Spleen (tissue), 11 donors: ENCODE measurements around the gene SUCLA2. TPM values are rescaled to one million over a fixed set of nuclear protein-coding genes. Genes with fewer than 3 reads are reported as not detected.

ENCODE experiments used
- DNase-seq: peaks from one replicate; pipeline ENCODE4 v3.0.0-alpha.2; 2020
- H3K27ac ChIP-seq, 8 donors: fragments of 200-600 bp; sonication (generic) in 7 of 8; 1 replicate in 4 of 8; 2 replicates in 4 of 8; pipeline versions ENCODE4 v1.5.0 to v1.8.0; 2016 to 2021; ENCODE audit warnings: inconsistent platforms in 4 of 8, mild to moderate bottlenecking in 4 of 8, moderate library complexity in 1 of 8
- H3K27me3 ChIP-seq, 7 donors: fragments of 200-600 bp; sonication (generic) in 6 of 7; replicated peaks in 1 of 7; 1 replicate in 4 of 7; 2 replicates in 3 of 7; pipeline versions ENCODE4 v1.5.0 to v1.8.0; 2016 to 2021; ENCODE audit warnings: inconsistent platforms in 3 of 7, mild to moderate bottlenecking in 1 of 7
- H3K36me3 ChIP-seq, 6 donors: fragments of 200-600 bp; sonication (generic) in 5 of 6; 1 replicate in 4 of 6; 2 replicates in 2 of 6; pipeline versions ENCODE4 v1.5.0 to v1.8.0; 2016 to 2021; ENCODE audit warnings: inconsistent platforms in 2 of 6
- H3K4me1 ChIP-seq, 6 donors: fragments of 200-600 bp; sonication (generic) in 5 of 6; 1 replicate in 3 of 6; 2 replicates in 3 of 6; pipeline versions ENCODE4 v1.5.0 to v1.8.0; 2016 to 2021; ENCODE audit warnings: inconsistent platforms in 3 of 6
- H3K4me3 ChIP-seq, 8 donors: fragments of 200-600 bp; sonication (generic) in 7 of 8; 1 replicate in 4 of 8; 2 replicates in 4 of 8; pipeline versions ENCODE4 v1.5.0 to v1.8.0; 2016 to 2021; ENCODE audit warnings: inconsistent platforms in 4 of 8, mild to moderate bottlenecking in 4 of 8, moderate library complexity in 2 of 8
- H3K9me3 ChIP-seq, 8 donors: fragments of 200-600 bp; sonication (generic) in 7 of 8; 1 replicate in 4 of 8; 2 replicates in 4 of 8; pipeline versions ENCODE4 v1.5.0 to v1.8.0; 2016 to 2021; ENCODE audit warnings: inconsistent platforms in 4 of 8
- CTCF ChIP-seq, 11 experiments: fragments of 200-600 bp in 7 of 11; fragments of 450-650 bp in 4 of 11; sonication (generic) in 4 of 11; IDR thresholded peaks in 8 of 11; conservative IDR thresholded peaks in 3 of 11; 1 replicate in 7 of 11; 2 replicates in 4 of 11; pipeline versions ENCODE4 v1.4.0 to v1.8.0; 2016 to 2021; ENCODE audit warnings: antibody characterized with exemption in 11 of 11, inconsistent platforms in 4 of 11, mild to moderate bottlenecking in 1 of 11
- POLR2A ChIP-seq, 3 donors: fragments of 450-650 bp; IDR thresholded peaks; one replicate each; pipeline ENCODE4 v1.5.1; 2017; ENCODE audit warnings: antibody characterized with exemption in 3 of 3, mild to moderate bottlenecking in 1 of 3
- POLR2AphosphoS5 ChIP-seq, 3 donors: sonication (generic); formaldehyde crosslinking; IDR thresholded peaks; one replicate each; pipeline ENCODE4 v1.5.1; 2017; ENCODE audit warnings: antibody characterized with exemption in 3 of 3
- WGBS, 5 donors: extraction: QIAGEN DNeasy Blood & Tissue Kit in 3 of 5; methylation state at CpG; one replicate each; pipeline versions ENCODE4 v1.1.5 to v1.1.7; 2013 to 2018; 5-methylcytosine and 5-hydroxymethylcytosine counted together
- intact Hi-C: fragments of 100-400 bp; cut with DNase I; formaldehyde crosslinking; loops from one replicate; pipeline ENCODE4 v1.15.0; 2023; ENCODE audit warnings: low total_unique reads
- polyA plus RNA-seq, 3 donors: library from polyadenylated mRNA; stranded (reverse); fragments of 200-250 nt; gene quantifications; one replicate each; pipeline ENCODE4 v1.2.1, GENCODE V29; 2013
- total RNA-seq, 7 donors: library from RNA; depleted of rRNA in 3 of 7; stranded (reverse); fragments of >200 nt in 3 of 7; fragmentation: NEBNext Ultra II Directional in 4 of 7; extraction: Animal tissue kit (Norgen Biotek cat#: 25700) in 4 of 7; gene quantifications; one replicate each; pipeline versions ENCODE4 v1.1.0 to v1.2.1, GENCODE V29; 2016 to 2021
- donor health status: healthy with polysubstance abuse.
- donor health status: DM: no; HTN: no; CAD: no; lungs with moderate emphysema.
- donor health status: DM: no; HTN: no; CAD: no.
- donor health status: Bipolar disorder and iron deficiency.
- donor health status: healthy.
- donor health status: DM: no; HTN: no; CAD: no.
- donor health status: DM: yes; HTN: yes; CAD: no.

The SUCLA2 gene
- total and polyA plus RNA-seq, 10 donors, result 14.4 to 49.6 (median 31.5) TPM

GRCh38 chr13:47893527-47893926 lies 107.5 kb downstream of the SUCLA2 start:
- Histone ChIP-seq H3K36me3 (no peaks in the 10 kb centered on the region), H3K4me1 (no peaks in the 10 kb centered on the region), H3K27me3 (no peaks in the 10 kb centered on the region), H3K9me3 (no peaks in the 10 kb centered on the region), H3K4me3 (no peak overlapping the region), H3K27ac (no peak overlapping the region)
- WGBS, 5 donors, result 74 to 100% (median 90%) methylated on average over 1 of the region's 1 CpG
- intact Hi-C loops, result no loop called here
- no peak for TF ChIP-seq POLR2A (IDR thresholded peaks at IDR 0.05)
- TF ChIP-seq POLR2AphosphoS5 (IDR thresholded peaks at IDR 0.05), result no peak
- TF ChIP-seq CTCF (IDR thresholded peaks at IDR 0.05 in 8 of 11, conservative IDR thresholded peaks at IDR 0.05 in 3 of 11), result no peak
- DNase-seq, result no peak

Other genes starting within 250 kb of the SUCLA2 start
- gene NUDT15, start 36.5 kb upstream of the SUCLA2 start, total RNA-seq, result 1 to 10 TPM; 4.5 to 9.4 (median 5.6) TPM
- gene NUDT15, start 36.5 kb upstream of the SUCLA2 start, polyA plus RNA-seq, result 1 to 10 TPM; 4.6 to 9.0 (median 6.0) TPM
- 10 to 100 TPM; 35.7 to 50.8 (median 38.1) TPM for gene MED4, start 93.8 kb upstream of the SUCLA2 start, total RNA-seq
- 10 to 100 TPM; 47.3 to 61.7 (median 61.6) TPM for gene MED4, start 93.8 kb upstream of the SUCLA2 start, polyA plus RNA-seq
- gene ITM2B, start 231.9 kb upstream of the SUCLA2 start, total RNA-seq, result 100 to 1,000 TPM; 603 to 890 (median 793) TPM
- 100 to 1,000 TPM; 244 to 311 (median 249) TPM for gene ITM2B, start 231.9 kb upstream of the SUCLA2 start, polyA plus RNA-seq